AG04450 (cell line): ENCODE measurements around the gene STIM2. TPM values are rescaled to one million over a fixed set of nuclear protein-coding genes. Genes with fewer than 3 reads are reported as not detected.

Experiments
- CTCF ChIA-PET: fragments of 300-600, 350-600 bp; formaldehyde crosslinking; extraction: SDS; loops from one replicate; lab custom pipeline; 2022; ENCODE audit warnings: antibody characterized with exemption, inconsistent platforms; lab: Charles Lee
- POLR2A ChIA-PET: fragments of 350-600 bp; formaldehyde crosslinking; extraction: SDS; loops from one replicate; lab custom pipeline; 2021; ENCODE audit warnings: antibody characterized with exemption, inconsistent platforms; lab: Yijun Ruan, JAX
- DNase-seq: peaks from one replicate; pipeline ENCODE4 v3.0.0-alpha.2; 2011; ENCODE audit warnings: low read depth, low spot score
- H3K27ac ChIP-seq: one replicate; pipeline ENCODE4 v1.5.1; 2012; ENCODE audit warnings: low read depth, low read length, control low read depth
- H3K27me3 ChIP-seq: one replicate; pipeline ENCODE4 v1.6.0; 2012; ENCODE audit warnings: low read length; ENCODE audit not compliant: control insufficient read depth, insufficient read depth
- H3K4me3 ChIP-seq: 2 replicates; pipeline ENCODE4 v1.5.1; 2011; ENCODE audit warnings: mild to moderate bottlenecking, low read depth, low read length, control low read depth
- H3K9me3 ChIP-seq: 2 replicates; pipeline ENCODE4 v1.5.1; 2012; ENCODE audit warnings: low read length; ENCODE audit not compliant: control insufficient read depth, insufficient read depth
- CTCF ChIP-seq: IDR thresholded peaks from 2 replicates; pipeline ENCODE4 v1.5.1; 2011; ENCODE audit warnings: low read depth, low read length, control low read depth, inconsistent platforms
- polyA plus RNA-seq: library from polyadenylated mRNA; depleted of rRNA; stranded (reverse); fragments of >200 nt; gene quantifications from 2 replicates; pipeline ENCODE4 v1.2.3, GENCODE V29; 2011

STIM2 gene
- polyA plus RNA-seq, 1 experiment, result 26.8 TPM

GRCh38 chr4:27009539-27009938 is 148.9 kb downstream of the STIM2 start:
- Histone ChIP-seq H3K27me3 (no peaks in the 10 kb centered on the region), H3K9me3 (no peaks in the 10 kb centered on the region), H3K27ac (no peak overlapping the region), H3K4me3 (no peak overlapping the region)
- peak; percentile 50 for DNase-seq
- no peak for TF ChIP-seq CTCF
- CTCF ChIA-PET, result interaction anchor here (0.6 to 2.0 kb wide), 18 partner anchors 9 to 1021 kb away, joined by 3 to 16 read pairs (median 4); no protein-coding TSS in a partner anchor
- POLR2A ChIA-PET, result interaction anchor here (1.3 kb wide), 1 partner anchor 149 kb away, joined by 5 read pairs; the partner anchor contains the start of gene STIM2

GRCh38 chr4:27010334-27010940 is 149.8 kb downstream of the STIM2 start:
- Histone ChIP-seq H3K9me3 (no peaks in the 10 kb centered on the region), H3K4me3 (no peak overlapping the region), H3K27ac (no peak overlapping the region), H3K27me3 (no peaks in the 10 kb centered on the region)
- ChIA-PET CTCF (interaction anchor here (0.6 to 2.0 kb wide), 26 partner anchors 8 to 1182 kb away, joined by 3 to 16 read pairs (median 3); partner anchors contain the start of gene STIM2), POLR2A (interaction anchor here (0.7 to 1.3 kb wide), 2 partner anchors 150 to 927 kb away, joined by 3 to 5 read pairs; partner anchors contain the start of gene STIM2)
- no peak for DNase-seq
- TF ChIP-seq CTCF, result peak; percentile 87

GRCh38 chr4:27011401-27011800 is 150.8 kb downstream of the STIM2 start:
- no peak for DNase-seq
- no peak for TF ChIP-seq CTCF
- Histone ChIP-seq H3K4me3 (no peak overlapping the region), H3K9me3 (no peaks in the 10 kb centered on the region), H3K27me3 (no peaks in the 10 kb centered on the region), H3K27ac (no peak overlapping the region)
- ChIA-PET POLR2A (no interaction called here), CTCF (no interaction called here)

GRCh38 chr4:27013012-27013411 is 152.4 kb downstream of the STIM2 start:
- Histone ChIP-seq H3K9me3 (no peaks in the 10 kb centered on the region), H3K27me3 (no peaks in the 10 kb centered on the region), H3K4me3 (no peak overlapping the region), H3K27ac (no peak overlapping the region)
- ChIA-PET POLR2A (no interaction called here), CTCF (no interaction called here)
- no peak for DNase-seq
- no peak for TF ChIP-seq CTCF

- no peak for TF ChIP-seq CTCF
- no peaks in the 10 kb centered on the region for H3K27me3 ChIP-seq
- H3K9me3 ChIP-seq, result no peaks in the 10 kb centered on the region
- ChIA-PET CTCF (interaction anchor here (0.5 kb wide), 1 partner anchor 10 kb away, joined by 3 read pairs; no protein-coding TSS in a partner anchor), POLR2A (no interaction called here)
- DNase-seq, result no peak
- H3K4me3 ChIP-seq, result no peak overlapping the region
- no peak overlapping the region for H3K27ac ChIP-seq
These were observed 155.9 kb downstream of the STIM2 start for GRCh38 chr4:27016551-27016950.
